Pancreas (tissue), 10 donors: ENCODE results near the gene SGSM1. TPM values are rescaled to one million over a fixed set of nuclear protein-coding genes. Genes with fewer than 3 reads are reported as not detected.
"Not testable (repeated sequence)": the region's sequence is repeated elsewhere in the genome, so short reads cannot be mapped to it uniquely, and the experiment has no call there.

Source experiments
- ATAC-seq, 4 donors: fragments of 200-7000 bp; cut with Tn5 transposase; one replicate each; pipeline versions ENCODE4 v1.8.0 to v1.9.1; 2020; ENCODE audit warnings: mild to moderate bottlenecking in 4 of 4, moderate library complexity in 4 of 4
- DNase-seq, 6 donors: peaks; one replicate each; pipeline ENCODE4 v3.0.0-alpha.2; 2020
- FAIRE-seq: peaks from 2 replicates; lab custom pipeline; 2012; peaks lifted over from hg19 to GRCh38; lab: Jason Lieb, UNC
- H3K27ac ChIP-seq, 4 donors: fragments of 200-600 bp; sonication (generic); 1 replicate in 3 of 4; 2 replicates in 1 of 4; pipeline versions ENCODE4 v1.5.0 to v1.8.0; 2020
- H3K27me3 ChIP-seq, 4 donors: fragments of 200-600 bp; one replicate each; pipeline ENCODE4 v1.8.0; 2021
- H3K36me3 ChIP-seq, 3 donors: fragments of 200-600 bp; sonication (generic) in 1 of 3; one replicate each; pipeline versions ENCODE4 v1.5.0 to v1.8.0; 2020 to 2021
- H3K4me1 ChIP-seq, 3 donors: fragments of 200-600 bp; one replicate each; pipeline ENCODE4 v1.8.0; 2021
- H3K4me3 ChIP-seq, 4 donors: fragments of 200-600 bp; sonication (generic) in 2 of 4; one replicate each; pipeline versions ENCODE4 v1.5.0 to v1.8.0; 2020 to 2021
- H3K9me3 ChIP-seq, 4 donors: fragments of 200-600 bp; one replicate each; pipeline ENCODE4 v1.8.0; 2021
- WGBS, 2 donors: extraction: QIAGEN DNeasy Blood & Tissue Kit; methylation state at CpG; one replicate each; pipeline ENCODE4 v1.1.7; 2013; 5-methylcytosine and 5-hydroxymethylcytosine counted together
- intact Hi-C, 3 donors: fragments of 100-400 bp; cut with DNase I; formaldehyde crosslinking; loops; one replicate each; pipeline versions ENCODE4 v1.11.1 to v1.14.2; 2022
- polyA plus RNA-seq, 2 donors: library from polyadenylated mRNA; stranded (reverse); fragments of 200-250 nt; gene quantifications; one replicate each; pipeline ENCODE4 v1.2.3, GENCODE V29; 2013
- total RNA-seq, 6 donors: library from RNA; stranded (reverse); fragmentation: NEBNext Ultra II Directional in 4 of 6; extraction: Animal tissue kit (Norgen Biotek cat#: 25700) in 4 of 6; gene quantifications; one replicate each; pipeline versions ENCODE4 v1.2.1 to v1.2.4, GENCODE V29; 2021 to 2023
- TF ChIP-seq, protein P1 (sequence below), 4 donors: fragments of 200-600 bp; sonication (generic) in 3 of 4; IDR thresholded peaks; one replicate each; pipeline versions ENCODE4 v1.5.0 to v1.8.0; 2021; ENCODE audit warnings: antibody characterized with exemption in 4 of 4
- donor health status: healthy with polysubstance abuse.
- donor health status: DM: no; HTN: no; CAD: no; lungs with moderate emphysema.
- donor health status: DM: no; HTN: no; CAD: no.
- donor health status: control.
- donor health status: control.
- donor health status: Bipolar disorder and iron deficiency.
- donor health status: DM: yes; HTN: yes; CAD: no.
- donor health status: DM: no; HTN: no; CAD: no.
- donor health status: DM: no; HTN: no; CAD: no.
- donor health status: DM: yes; HTN: yes; CAD: no.

SGSM1 gene
- total and polyA plus RNA-seq, 8 donors, result 1.6 to 5.1 (median 2.5) TPM

DNA sequence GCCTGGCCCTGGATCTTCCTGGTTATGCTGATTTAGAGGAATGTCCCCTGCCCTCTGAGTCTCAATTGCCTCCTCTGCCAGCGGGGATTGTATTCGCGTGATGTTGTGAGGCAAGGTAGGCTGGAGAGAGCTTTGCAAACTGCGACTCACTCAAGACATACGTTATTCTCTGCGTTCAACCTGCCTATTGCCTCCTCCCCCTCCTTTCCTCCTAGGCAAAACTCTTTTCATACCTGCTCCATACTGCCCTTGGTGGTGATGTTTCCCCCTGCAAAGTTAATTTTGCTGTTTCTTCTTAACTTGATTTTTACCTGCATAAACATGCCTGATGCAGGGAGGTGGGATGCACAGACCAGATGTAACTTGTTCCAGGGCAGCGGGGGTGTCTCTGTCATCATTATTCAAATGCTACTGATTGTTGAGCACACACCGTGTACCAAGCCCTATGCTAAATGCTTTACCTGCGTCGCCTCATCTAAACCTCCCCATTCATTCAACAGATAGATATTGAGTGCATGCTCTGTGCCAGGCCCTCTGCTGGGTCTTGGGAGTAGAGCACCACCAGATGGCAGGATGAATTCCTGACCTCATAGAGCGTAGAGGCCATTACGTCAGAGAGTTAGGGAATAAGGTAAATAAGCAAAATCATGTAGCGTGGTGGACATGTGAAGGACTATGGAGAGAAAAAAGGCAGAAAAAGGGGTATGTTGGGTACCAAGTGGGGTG lies 29.0 kb downstream of the SGSM1 start:
- Histone ChIP-seq H3K27me3 (no peaks in the 10 kb centered on the region), H3K4me3 (no peak overlapping the region), H3K4me1 (no peaks in the 10 kb centered on the region), H3K27ac (no peak overlapping the region), H3K36me3 (no peaks in the 10 kb centered on the region), H3K9me3 (no peaks in the 10 kb centered on the region)
- intact Hi-C loops, result no loop called here
- peak; percentile 69 to 93 (median 85) for ATAC-seq
- WGBS, 2 donors, result 63 to 76% methylated on average over 13 of the region's 13 CpGs
- no peak for FAIRE-seq
- DNase-seq, result peak in 2 of 6 donors; percentile 26 to 34
- TF ChIP-seq, protein P1, sequence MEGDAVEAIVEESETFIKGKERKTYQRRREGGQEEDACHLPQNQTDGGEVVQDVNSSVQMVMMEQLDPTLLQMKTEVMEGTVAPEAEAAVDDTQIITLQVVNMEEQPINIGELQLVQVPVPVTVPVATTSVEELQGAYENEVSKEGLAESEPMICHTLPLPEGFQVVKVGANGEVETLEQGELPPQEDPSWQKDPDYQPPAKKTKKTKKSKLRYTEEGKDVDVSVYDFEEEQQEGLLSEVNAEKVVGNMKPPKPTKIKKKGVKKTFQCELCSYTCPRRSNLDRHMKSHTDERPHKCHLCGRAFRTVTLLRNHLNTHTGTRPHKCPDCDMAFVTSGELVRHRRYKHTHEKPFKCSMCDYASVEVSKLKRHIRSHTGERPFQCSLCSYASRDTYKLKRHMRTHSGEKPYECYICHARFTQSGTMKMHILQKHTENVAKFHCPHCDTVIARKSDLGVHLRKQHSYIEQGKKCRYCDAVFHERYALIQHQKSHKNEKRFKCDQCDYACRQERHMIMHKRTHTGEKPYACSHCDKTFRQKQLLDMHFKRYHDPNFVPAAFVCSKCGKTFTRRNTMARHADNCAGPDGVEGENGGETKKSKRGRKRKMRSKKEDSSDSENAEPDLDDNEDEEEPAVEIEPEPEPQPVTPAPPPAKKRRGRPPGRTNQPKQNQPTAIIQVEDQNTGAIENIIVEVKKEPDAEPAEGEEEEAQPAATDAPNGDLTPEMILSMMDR (IDR thresholded peaks at IDR 0.05), result peak in 1 of 4 donors; percentile 11

DNA sequence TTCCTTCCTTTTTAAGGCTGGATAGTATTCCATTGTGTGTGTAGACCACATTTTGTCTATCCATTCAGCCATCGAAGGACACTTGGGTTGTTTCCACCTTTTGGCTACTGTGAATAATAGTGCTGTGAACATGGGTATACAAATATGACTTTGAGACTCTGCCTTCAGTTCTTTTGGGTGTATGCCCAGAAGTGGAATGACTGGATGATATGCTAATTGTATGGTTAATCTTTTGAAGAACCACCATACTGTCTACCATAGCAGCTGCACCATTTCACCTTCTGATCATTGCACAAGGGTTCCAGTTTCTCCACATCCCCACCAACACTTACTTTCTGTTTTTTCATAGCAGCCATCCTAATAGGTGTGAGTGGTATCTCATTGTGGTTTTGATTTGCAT lies 30.3 kb downstream of the SGSM1 start:
- TF ChIP-seq, protein P1 (IDR thresholded peaks at IDR 0.05), result no peak
- ATAC-seq (peak; percentile 61 to 79 (median 72)), DNase-seq (no peak), FAIRE-seq (no peak)
- Histone ChIP-seq H3K9me3 (no peaks in the 10 kb centered on the region), H3K4me3 (no peak overlapping the region), H3K36me3 (no peaks in the 10 kb centered on the region), H3K27me3 (no peaks in the 10 kb centered on the region), H3K4me1 (no peaks in the 10 kb centered on the region), H3K27ac (no peak overlapping the region)
- 15 to 20% methylated on average over 1 of the region's 1 CpG for WGBS, 2 donors
- intact Hi-C loops, result no loop called here

DNA sequence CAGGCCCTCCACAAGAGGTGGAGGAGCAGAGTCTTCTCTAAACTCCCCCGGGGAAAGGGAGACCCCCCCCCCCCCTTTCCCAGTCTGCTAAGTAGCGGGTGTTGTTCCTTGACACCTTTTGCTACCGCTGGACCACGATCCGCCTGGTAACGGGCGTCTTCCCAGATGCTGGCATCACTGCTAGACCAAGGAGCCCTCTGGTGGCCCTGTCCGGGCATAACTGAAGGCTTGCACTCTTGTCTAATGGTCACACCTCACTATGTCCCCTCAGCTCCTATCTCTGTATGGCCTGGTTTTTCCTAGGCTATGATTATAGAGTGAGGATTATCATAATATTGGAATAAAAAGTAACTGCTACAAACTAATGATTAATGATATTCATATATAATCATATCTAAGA lies 31.5 kb downstream of the SGSM1 start:
- FAIRE-seq, H3K27ac ChIP-seq, H3K36me3 ChIP-seq, intact Hi-C loops, H3K4me3 ChIP-seq, H3K4me1 ChIP-seq, ATAC-seq, H3K27me3 ChIP-seq, H3K9me3 ChIP-seq: not testable (repeated sequence)
- DNase-seq, result peak in 1 of 6 donors; percentile 38
- TF ChIP-seq, protein P1 (IDR thresholded peaks at IDR 0.05), result peak in 1 of 4 donors; percentile 4
- 64 to 71% methylated on average over 1 to 5 of the region's 8 CpGs for WGBS, 2 donors

DNA sequence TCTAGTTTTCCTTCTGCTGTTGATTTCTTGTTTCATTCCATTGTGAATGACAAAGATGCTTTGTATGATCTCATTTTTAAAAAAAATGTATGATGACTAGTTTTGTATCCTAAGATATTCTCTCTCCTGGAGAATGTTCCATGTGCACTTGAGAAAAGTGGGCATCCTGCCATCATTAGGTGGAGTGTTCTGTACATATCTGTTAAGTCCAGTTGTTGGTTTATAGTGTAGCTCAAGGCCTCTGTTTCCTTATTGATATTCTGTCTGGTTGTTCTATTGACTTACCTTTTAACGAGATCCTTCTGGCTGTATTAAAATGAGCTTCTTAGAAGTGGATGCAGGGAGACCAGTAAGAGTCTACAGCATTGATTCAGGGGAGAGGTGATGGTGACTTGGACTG lies 35.2 kb downstream of the SGSM1 start:
- H3K4me3 ChIP-seq, result no peak overlapping the region
- H3K36me3 ChIP-seq, result no peaks in the 10 kb centered on the region
- H3K9me3 ChIP-seq, result no peaks in the 10 kb centered on the region
- H3K27me3 ChIP-seq, result no peaks in the 10 kb centered on the region
- ATAC-seq, result peak; percentile 75 to 84 (median 78)
- DNase-seq, result peak in 1 of 6 donors; percentile 41
- TF ChIP-seq, protein P1 (IDR thresholded peaks at IDR 0.05), result no peak
- peaks cover 0 to 4% (median 0%) of the 10 kb centered on the region in 3 donors for H3K4me1 ChIP-seq
- no peak overlapping the region for H3K27ac ChIP-seq
- 15 to 21% methylated on average over 1 of the region's 1 CpG for WGBS, 2 donors
- peak; percentile 87 for FAIRE-seq
- intact Hi-C loops, result no loop called here

DNA sequence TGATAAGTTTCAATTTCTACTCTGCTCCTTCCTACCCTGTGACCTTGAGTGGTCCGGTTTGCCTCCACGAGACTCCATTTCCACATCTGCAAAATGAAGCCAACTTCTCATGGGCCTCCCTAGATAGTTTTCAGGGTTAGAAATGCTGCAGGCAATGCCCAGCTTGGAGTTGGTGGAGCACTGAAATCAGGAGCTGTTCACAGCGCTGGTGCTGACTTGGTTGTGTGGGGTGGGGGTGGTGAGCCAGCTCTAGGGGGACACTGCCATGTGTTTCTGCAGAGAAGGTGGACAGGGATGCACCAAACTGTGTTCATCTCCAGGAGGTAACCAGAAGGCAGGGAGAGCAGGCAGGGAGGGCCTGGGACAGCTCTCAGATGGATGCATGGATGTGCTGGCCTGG lies 37.0 kb downstream of the SGSM1 start:
- WGBS, 2 donors, result 35 to 43% methylated on average over 3 of the region's 3 CpGs
- no peak for DNase-seq
- TF ChIP-seq, protein P1 (IDR thresholded peaks at IDR 0.05), result no peak
- Histone ChIP-seq H3K9me3 (no peaks in the 10 kb centered on the region), H3K4me3 (no peak overlapping the region), H3K4me1 (peaks cover 0 to 4% (median 0%) of the 10 kb centered on the region in 3 donors), H3K36me3 (no peaks in the 10 kb centered on the region), H3K27ac (no peak overlapping the region), H3K27me3 (no peaks in the 10 kb centered on the region)
- no peak for FAIRE-seq
- intact Hi-C loops, result no loop called here
- ATAC-seq, result peak in 2 of 4 donors; percentile 50 to 61
